Mesothelial cell of epicardium (in vitro differentiated cells): ENCODE data around the gene BMPR1A. TPM values are rescaled to one million over a fixed set of nuclear protein-coding genes. Genes with fewer than 3 reads are reported as not detected.

Experiments
- DNase-seq, 2 experiments: peaks; one replicate each; pipeline ENCODE4 v3.0.0; 2021; ENCODE audit warnings: low spot score in 2 of 2; ENCODE audit not compliant: unreplicated experiment in 2 of 2
- H3K27ac Mint-ChIP-seq: 2 replicates; pipeline ENCODE4 v1.8.0; 2021; ENCODE audit warnings: mixed read lengths
- H3K27me3 Mint-ChIP-seq: 2 replicates; pipeline ENCODE4 v1.8.0; 2021; ENCODE audit warnings: low read depth, mixed read lengths
- H3K36me3 Mint-ChIP-seq: 2 replicates; pipeline ENCODE4 v1.8.0; 2021; ENCODE audit warnings: mixed read lengths
- H3K4me1 Mint-ChIP-seq: 2 replicates; pipeline ENCODE4 v1.8.0; 2021; ENCODE audit warnings: mixed read lengths
- H3K4me3 Mint-ChIP-seq: 2 replicates; pipeline ENCODE4 v1.8.0; 2021; ENCODE audit warnings: mild to moderate bottlenecking, moderate library complexity, mixed read lengths
- H3K9me3 Mint-ChIP-seq: 2 replicates; pipeline ENCODE4 v1.8.0; 2021; ENCODE audit warnings: mixed read lengths
- total RNA-seq: library from RNA; stranded (reverse); gene quantifications from 3 replicates; pipeline ENCODE4 v1.2.1, GENCODE V29; 2021
- TF ChIP-seq, protein P1 (sequence below): fragments of 200-600 bp; sonication (generic); IDR thresholded peaks from one replicate; pipeline ENCODE4 v1.5.0; 2021; ENCODE audit warnings: antibody characterized with exemption; ENCODE audit not compliant: unreplicated experiment

BMPR1A gene
- total RNA-seq, 1 donor from 2014 or later = 100.0 TPM

DNA sequence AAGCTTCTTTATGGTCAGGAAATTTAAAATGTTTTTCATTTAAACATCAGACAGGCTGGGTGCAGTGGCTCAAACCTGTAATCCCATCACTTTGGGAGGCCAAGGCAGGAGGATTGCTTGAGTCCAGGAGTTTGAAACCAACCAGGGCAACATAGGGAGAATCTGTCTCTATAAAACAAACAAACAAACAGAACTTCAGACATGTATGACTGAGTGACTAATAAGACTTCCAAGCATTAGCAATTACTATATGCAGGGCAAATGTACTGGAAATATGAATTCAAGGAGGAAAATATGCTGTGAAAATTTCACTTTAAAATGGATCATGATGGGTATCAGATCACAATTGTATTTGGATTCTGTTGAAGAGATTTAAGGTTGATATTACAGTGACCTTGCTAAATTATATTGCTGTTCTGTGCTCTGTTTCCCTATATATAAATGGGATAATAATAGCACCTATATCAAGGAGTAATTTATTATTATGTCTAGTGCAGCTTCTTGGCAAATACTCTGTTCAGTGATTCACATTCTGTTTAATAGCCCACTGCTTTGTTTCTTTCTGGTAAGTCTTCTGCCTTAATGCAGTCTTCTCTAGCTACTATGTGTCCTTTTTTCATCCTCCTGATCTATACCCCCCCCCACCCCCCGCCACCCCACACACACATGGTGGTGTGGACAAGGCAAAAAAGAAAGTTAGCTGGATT, 36.2 kb downstream of the BMPR1A start:
- Mint-ChIP-seq H3K27ac (peak overlapping the region; percentile 41), H3K36me3 (peaks cover 3% of the 10 kb centered on the region), H3K4me1 (peaks cover 12% of the 10 kb centered on the region), H3K4me3 (no peak overlapping the region), H3K27me3 (no peaks in the 10 kb centered on the region), H3K9me3 (peaks cover 4% of the 10 kb centered on the region)
- TF ChIP-seq, protein P1, sequence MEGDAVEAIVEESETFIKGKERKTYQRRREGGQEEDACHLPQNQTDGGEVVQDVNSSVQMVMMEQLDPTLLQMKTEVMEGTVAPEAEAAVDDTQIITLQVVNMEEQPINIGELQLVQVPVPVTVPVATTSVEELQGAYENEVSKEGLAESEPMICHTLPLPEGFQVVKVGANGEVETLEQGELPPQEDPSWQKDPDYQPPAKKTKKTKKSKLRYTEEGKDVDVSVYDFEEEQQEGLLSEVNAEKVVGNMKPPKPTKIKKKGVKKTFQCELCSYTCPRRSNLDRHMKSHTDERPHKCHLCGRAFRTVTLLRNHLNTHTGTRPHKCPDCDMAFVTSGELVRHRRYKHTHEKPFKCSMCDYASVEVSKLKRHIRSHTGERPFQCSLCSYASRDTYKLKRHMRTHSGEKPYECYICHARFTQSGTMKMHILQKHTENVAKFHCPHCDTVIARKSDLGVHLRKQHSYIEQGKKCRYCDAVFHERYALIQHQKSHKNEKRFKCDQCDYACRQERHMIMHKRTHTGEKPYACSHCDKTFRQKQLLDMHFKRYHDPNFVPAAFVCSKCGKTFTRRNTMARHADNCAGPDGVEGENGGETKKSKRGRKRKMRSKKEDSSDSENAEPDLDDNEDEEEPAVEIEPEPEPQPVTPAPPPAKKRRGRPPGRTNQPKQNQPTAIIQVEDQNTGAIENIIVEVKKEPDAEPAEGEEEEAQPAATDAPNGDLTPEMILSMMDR = no peak
- no peak for DNase-seq

DNA sequence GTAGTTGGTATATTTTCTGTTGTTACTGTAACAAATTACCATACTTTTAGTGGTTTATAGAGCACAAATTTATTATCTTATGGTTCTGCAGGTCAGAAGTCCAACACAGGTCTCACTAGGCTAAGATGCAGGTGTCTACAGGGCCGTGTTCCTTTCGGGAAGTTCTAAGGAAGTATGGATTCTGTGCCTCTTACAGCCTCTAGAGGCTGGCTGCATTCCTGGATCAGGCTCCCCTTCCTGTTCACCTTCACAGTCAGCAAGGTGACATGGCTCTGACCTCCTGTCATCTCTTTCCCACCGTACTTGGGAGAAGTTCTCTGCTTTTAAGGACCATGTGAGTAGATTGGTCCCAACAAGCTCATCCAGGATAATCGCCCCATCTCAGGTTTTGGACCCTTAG, 37.3 kb downstream of the BMPR1A start:
- H3K9me3 Mint-ChIP-seq = peaks cover 4% of the 10 kb centered on the region
- TF ChIP-seq, protein P1 = no peak
- no peaks in the 10 kb centered on the region for H3K27me3 Mint-ChIP-seq
- no peak overlapping the region for H3K4me3 Mint-ChIP-seq
- no peak for DNase-seq
- H3K4me1 Mint-ChIP-seq = peaks cover 17% of the 10 kb centered on the region
- peaks cover 3% of the 10 kb centered on the region for H3K36me3 Mint-ChIP-seq
- H3K27ac Mint-ChIP-seq = peak overlapping the region; percentile 43

DNA sequence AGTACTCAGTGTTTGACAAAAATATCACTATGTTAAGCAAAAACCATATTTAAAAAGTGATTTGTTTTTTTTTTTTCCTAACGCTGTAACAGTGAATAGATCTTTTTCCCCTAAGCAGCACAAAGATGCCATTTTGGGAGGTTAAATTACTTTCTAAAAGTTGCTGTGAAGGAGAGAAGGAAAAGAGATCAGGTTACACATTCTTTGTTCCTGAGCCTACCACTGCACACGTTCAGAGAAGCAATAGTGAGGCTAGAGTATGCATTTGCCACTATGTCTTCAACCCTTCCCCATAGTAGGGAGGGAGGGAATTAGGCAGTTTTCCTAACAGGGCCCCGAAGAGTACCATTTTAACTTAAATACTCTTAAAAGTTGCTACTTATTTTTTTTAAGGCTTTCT, 38.9 kb downstream of the BMPR1A start:
- no peak for DNase-seq
- peak overlapping the region; percentile 95 for H3K27ac Mint-ChIP-seq
- H3K36me3 Mint-ChIP-seq = peaks cover 3% of the 10 kb centered on the region
- peaks cover 3% of the 10 kb centered on the region for H3K9me3 Mint-ChIP-seq
- peaks cover 29% of the 10 kb centered on the region for H3K4me1 Mint-ChIP-seq
- no peaks in the 10 kb centered on the region for H3K27me3 Mint-ChIP-seq
- no peak overlapping the region for H3K4me3 Mint-ChIP-seq
- TF ChIP-seq, protein P1 = no peak

DNA sequence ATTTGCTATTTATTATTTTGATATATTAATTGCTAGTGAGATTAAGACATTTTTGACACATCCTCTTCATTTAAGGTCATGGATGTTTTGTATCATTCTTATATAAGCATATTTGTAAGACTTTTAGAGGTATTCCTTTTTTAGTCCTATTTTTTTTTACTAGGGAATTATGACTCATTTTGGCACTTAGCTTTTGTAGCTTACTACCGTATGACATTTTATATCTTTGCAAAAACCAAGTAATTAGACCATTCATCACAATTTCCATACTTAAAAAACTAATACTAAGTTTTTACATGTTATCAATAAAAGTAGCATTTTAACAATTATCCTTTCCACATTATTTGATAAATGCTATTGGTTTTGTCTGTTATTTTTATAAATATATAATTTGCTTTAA, 41.6 kb downstream of the BMPR1A start:
- Mint-ChIP-seq H3K36me3 (peaks cover 3% of the 10 kb centered on the region), H3K4me1 (peaks cover 37% of the 10 kb centered on the region), H3K9me3 (no peaks in the 10 kb centered on the region), H3K27me3 (no peaks in the 10 kb centered on the region), H3K4me3 (no peak overlapping the region), H3K27ac (no peak overlapping the region)
- TF ChIP-seq, protein P1 = no peak
- DNase-seq = no peak

DNA sequence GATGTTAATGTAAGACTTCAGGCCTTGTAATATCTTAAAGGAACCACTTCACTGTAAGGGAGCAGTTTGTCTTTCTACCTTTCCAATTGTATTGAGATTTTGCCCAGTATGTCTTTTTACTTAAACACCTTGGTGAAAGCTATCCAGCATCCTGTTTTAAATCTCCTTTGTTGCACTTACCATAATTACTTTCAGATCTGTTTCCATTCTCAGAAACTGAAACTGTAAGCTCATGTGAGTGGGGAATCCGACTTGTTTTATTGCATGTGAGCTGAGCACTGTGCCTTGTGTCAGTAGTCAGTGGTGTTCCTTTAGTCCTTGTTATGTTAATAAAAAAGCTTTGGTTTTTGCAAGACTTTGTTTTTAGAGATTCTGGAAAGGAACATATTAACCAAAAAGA, 42.2 kb downstream of the BMPR1A start:
- no peak overlapping the region for H3K4me3 Mint-ChIP-seq
- H3K27ac Mint-ChIP-seq = peak overlapping the region; percentile 93
- TF ChIP-seq, protein P1 = no peak
- no peak for DNase-seq
- H3K36me3 Mint-ChIP-seq = peaks cover 3% of the 10 kb centered on the region
- no peaks in the 10 kb centered on the region for H3K27me3 Mint-ChIP-seq
- H3K4me1 Mint-ChIP-seq = peaks cover 40% of the 10 kb centered on the region
- H3K9me3 Mint-ChIP-seq = no peaks in the 10 kb centered on the region
